ENCODE data around the gene PRSS8.

The PRSS8 gene

GRCh38 chr16:31149332-31149731 is 13.8 kb upstream of the PRSS8 start:
- Histone ChIP-seq H3K9me2 (replicated peaks; ENCODE audit: insufficient read depth, low read length) (no peaks in the 10 kb centered on the region), H3K4me2 (ENCODE audit: low read depth, low read length, poor library complexity, severe bottlenecking) (no peak overlapping the region), H3K27ac (ENCODE audit: low read depth, low read length) (no peak overlapping the region), H3K36me3 (ENCODE audit: low read length) (no peaks in the 10 kb centered on the region), H3K9ac (ENCODE audit: low read length) (no peak overlapping the region), H2AFZ (ENCODE audit: low read depth, low read length, severe bottlenecking) (no peak overlapping the region), H3K79me2 (ENCODE audit: insufficient read depth, low read length) (no peaks in the 10 kb centered on the region), H3K9me3 (ENCODE audit: insufficient read depth, low read length) (no peaks in the 10 kb centered on the region), H3F3A (ENCODE audit: insufficient read depth) (no peaks in the 10 kb centered on the region), H3K27me3 (ENCODE audit: low read length) (no peaks in the 10 kb centered on the region), H3K4me3 (ENCODE audit: insufficient read depth, low read length, poor library complexity, severe bottlenecking) (no peak overlapping the region), H4K20me1 (ENCODE audit: low read depth, low read length) (no peaks in the 10 kb centered on the region)
- TF ChIP-seq, protein P1, sequence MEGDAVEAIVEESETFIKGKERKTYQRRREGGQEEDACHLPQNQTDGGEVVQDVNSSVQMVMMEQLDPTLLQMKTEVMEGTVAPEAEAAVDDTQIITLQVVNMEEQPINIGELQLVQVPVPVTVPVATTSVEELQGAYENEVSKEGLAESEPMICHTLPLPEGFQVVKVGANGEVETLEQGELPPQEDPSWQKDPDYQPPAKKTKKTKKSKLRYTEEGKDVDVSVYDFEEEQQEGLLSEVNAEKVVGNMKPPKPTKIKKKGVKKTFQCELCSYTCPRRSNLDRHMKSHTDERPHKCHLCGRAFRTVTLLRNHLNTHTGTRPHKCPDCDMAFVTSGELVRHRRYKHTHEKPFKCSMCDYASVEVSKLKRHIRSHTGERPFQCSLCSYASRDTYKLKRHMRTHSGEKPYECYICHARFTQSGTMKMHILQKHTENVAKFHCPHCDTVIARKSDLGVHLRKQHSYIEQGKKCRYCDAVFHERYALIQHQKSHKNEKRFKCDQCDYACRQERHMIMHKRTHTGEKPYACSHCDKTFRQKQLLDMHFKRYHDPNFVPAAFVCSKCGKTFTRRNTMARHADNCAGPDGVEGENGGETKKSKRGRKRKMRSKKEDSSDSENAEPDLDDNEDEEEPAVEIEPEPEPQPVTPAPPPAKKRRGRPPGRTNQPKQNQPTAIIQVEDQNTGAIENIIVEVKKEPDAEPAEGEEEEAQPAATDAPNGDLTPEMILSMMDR (IDR thresholded peaks at IDR 0.05; ENCODE audit: insufficient read depth, low read length, poor library complexity, severe bottlenecking), result no peak
- no peak for TF ChIP-seq EZH2phosphoT487 (conservative IDR thresholded peaks at IDR 0.05; ENCODE audit: low read length)

GRCh38 chr16:31148896-31149295 is 13.4 kb upstream of the PRSS8 start:
- H3K27me3 ChIP-seq (ENCODE audit: low read length), result no peaks in the 10 kb centered on the region
- H3K79me2 ChIP-seq (ENCODE audit: insufficient read depth, low read length), result no peaks in the 10 kb centered on the region
- no peak overlapping the region for H3K4me3 ChIP-seq (ENCODE audit: insufficient read depth, low read length, poor library complexity, severe bottlenecking)
- H3K4me2 ChIP-seq (ENCODE audit: low read depth, low read length, poor library complexity, severe bottlenecking), result no peak overlapping the region
- no peak overlapping the region for H3K9ac ChIP-seq (ENCODE audit: low read length)
- TF ChIP-seq EZH2phosphoT487 (conservative IDR thresholded peaks at IDR 0.05; ENCODE audit: low read length), result no peak
- TF ChIP-seq, protein P1 (IDR thresholded peaks at IDR 0.05; ENCODE audit: insufficient read depth, low read length, poor library complexity, severe bottlenecking), result no peak
- H3F3A ChIP-seq (ENCODE audit: insufficient read depth), result no peaks in the 10 kb centered on the region
- no peak overlapping the region for H2AFZ ChIP-seq (ENCODE audit: low read depth, low read length, severe bottlenecking)
- H3K27ac ChIP-seq (ENCODE audit: low read depth, low read length), result no peak overlapping the region
- H3K36me3 ChIP-seq (ENCODE audit: low read length), result no peaks in the 10 kb centered on the region
- H3K9me2 ChIP-seq (replicated peaks; ENCODE audit: insufficient read depth, low read length), result no peaks in the 10 kb centered on the region
- H4K20me1 ChIP-seq (ENCODE audit: low read depth, low read length), result no peaks in the 10 kb centered on the region
- no peaks in the 10 kb centered on the region for H3K9me3 ChIP-seq (ENCODE audit: insufficient read depth, low read length)

GRCh38 chr16:31148281-31148728 is 12.8 kb upstream of the PRSS8 start:
- Histone ChIP-seq H3K9me2 (replicated peaks; ENCODE audit: insufficient read depth, low read length) (no peaks in the 10 kb centered on the region), H3K4me3 (ENCODE audit: insufficient read depth, low read length, poor library complexity, severe bottlenecking) (no peak overlapping the region), H3K79me2 (ENCODE audit: insufficient read depth, low read length) (no peaks in the 10 kb centered on the region), H3K27me3 (ENCODE audit: low read length) (no peaks in the 10 kb centered on the region), H3K27ac (ENCODE audit: low read depth, low read length) (no peak overlapping the region), H3K9me3 (ENCODE audit: insufficient read depth, low read length) (no peaks in the 10 kb centered on the region), H3F3A (ENCODE audit: insufficient read depth) (no peaks in the 10 kb centered on the region), H3K9ac (ENCODE audit: low read length) (no peak overlapping the region), H3K4me2 (ENCODE audit: low read depth, low read length, poor library complexity, severe bottlenecking) (no peak overlapping the region), H4K20me1 (ENCODE audit: low read depth, low read length) (no peaks in the 10 kb centered on the region), H2AFZ (ENCODE audit: low read depth, low read length, severe bottlenecking) (no peak overlapping the region), H3K36me3 (ENCODE audit: low read length) (no peaks in the 10 kb centered on the region)
- TF ChIP-seq EZH2phosphoT487 (conservative IDR thresholded peaks at IDR 0.05; ENCODE audit: low read length), result no peak
- TF ChIP-seq, protein P1 (IDR thresholded peaks at IDR 0.05; ENCODE audit: insufficient read depth, low read length, poor library complexity, severe bottlenecking), result no peak
